ACHN (cell line): ENCODE data around the gene HNRNPLL.

Experiments
- DNase-seq: peaks from one replicate; pipeline ENCODE4 v3.0.0-alpha.2; 2015
- in situ Hi-C: cut with HindIII; loops from 2 replicates; pipeline ENCODE4 v1.10.0; 2017; ENCODE audit warnings: low sequenced_read_pairs, low pct_ligation_motif_present, low pct_unique_long_range_greater_than_20kb

The HNRNPLL gene

DNA sequence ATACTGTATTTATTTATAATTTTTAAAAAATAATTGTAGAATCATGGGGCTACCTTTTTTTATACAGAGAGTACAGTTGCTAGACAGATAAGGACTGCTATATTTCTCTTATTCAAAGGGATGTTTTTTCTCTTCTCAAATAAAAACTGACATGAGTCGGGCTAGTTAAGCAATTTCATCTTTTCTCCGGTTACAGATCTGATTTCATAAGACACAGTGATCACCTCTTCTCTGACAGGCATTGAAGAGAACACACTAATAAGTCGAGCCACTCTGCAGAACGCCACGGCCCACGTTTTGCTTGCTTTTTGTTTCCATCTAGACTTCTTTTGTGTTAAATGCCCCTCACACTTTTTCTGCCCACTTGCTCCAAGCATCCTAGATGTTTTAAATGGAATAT, 85.4 kb downstream of the HNRNPLL start:
- DNase-seq, result no peak
- in situ Hi-C loops, result no loop called here

DNA sequence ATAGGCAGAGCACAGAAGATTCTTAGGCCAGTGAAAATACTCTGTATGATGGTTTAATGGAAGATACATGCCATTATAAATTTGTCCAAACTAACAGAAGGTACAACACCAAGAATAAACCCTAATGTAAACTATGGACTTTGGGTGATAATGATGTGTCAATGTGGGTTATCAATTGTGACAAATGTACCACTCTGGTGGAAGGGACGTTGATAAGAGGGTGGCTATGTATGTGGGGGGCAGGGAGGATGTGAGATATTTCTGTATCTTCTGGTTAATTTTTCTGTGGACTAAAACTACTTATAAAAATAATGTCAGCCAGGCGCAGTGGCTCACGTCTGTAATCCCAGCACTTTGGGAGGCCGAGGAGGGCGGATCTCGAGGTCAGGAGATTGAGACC, 86.2 kb downstream of the HNRNPLL start:
- in situ Hi-C loops, result no loop called here
- DNase-seq, result no peak

DNA sequence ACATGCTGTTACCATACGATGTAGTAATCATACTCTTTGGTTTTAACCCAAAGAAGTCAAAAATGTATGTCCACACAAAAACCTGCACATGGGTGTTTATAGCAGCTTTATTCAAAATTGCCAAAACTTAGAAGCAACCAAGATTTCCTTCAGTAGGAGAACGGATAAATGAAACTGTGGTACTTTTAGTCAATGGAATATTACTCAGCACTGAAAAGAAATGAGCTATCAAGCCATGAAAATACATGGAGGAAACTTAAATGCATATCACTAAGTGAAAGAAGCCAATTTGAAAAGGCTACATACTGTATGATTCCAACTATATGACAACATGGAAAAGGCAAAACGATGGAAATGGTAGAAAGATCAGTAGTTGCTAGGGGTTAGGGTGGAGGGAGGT, 86.6 kb downstream of the HNRNPLL start:
- DNase-seq, result no peak
- in situ Hi-C loops, result no loop called here

DNA sequence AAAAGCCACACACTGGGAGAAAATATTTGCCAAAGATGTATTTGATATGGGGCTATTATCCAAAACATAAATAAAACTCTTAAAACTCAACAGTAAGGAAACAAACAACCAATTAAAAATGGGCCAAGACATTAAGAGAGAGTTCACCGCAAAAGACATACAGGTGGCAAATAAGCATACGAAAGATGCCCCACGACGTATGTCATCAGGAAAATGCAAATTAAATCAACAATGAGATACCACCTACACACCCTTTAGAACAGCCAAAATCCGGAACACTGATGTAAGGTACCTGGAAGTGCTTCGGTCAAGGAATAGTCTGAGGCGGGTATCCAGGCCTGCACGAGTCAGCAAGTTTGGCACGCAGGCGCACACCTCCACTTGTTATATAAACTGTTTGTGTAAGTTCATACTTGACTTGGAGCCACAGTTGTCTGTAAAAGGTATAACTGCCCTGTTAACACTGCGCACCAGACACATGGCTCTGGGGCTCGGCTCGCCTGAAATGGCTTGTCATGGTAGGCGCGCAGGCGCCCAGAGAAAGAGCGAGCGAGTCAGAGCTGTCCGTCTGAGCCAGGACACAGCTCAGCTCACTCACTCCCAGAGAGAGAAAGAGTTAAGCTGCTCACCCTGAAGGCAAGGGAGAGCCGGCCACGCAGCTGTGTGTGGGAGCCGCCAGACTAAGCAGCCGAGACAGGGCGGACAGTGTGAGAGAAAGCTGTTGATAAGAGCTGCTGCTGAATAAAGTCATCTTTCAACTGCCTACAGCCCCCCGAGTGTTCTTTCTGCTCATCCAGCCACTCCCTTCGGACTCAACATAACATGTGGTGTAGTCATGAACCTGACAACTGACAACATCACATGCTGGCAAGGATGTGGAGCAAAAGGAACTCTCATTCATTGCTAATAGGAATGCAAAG, 87.3 kb downstream of the HNRNPLL start:
- DNase-seq, result peak; percentile 10
- in situ Hi-C loops, result no loop called here

DNA sequence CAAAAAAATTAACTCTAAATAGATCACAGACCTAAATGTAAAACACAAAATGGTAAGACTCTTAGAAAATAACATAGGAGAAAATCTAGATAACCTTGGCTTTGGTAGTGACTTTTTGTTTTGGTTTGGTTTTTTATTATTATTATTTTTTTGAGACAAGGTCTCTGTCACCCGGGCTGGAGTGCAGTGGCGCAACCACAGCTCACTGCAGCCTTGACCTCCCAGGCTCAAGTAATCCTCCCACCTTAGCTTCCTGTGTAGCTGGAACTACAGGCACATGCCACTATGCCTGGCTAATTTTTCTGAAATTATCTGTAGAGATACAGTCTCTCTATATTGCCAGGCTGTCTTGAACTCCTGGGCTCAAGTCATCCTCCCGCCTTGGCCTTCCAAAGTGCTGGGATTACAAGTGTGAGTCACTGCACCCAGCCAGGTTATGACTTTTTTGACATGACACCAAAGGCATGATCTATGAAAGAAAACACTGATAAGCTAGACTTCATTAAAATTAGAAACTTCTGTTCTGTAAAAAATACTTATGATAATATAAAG, 88.0 kb downstream of the HNRNPLL start:
- in situ Hi-C loops, result no loop called here
- no peak for DNase-seq

DNA sequence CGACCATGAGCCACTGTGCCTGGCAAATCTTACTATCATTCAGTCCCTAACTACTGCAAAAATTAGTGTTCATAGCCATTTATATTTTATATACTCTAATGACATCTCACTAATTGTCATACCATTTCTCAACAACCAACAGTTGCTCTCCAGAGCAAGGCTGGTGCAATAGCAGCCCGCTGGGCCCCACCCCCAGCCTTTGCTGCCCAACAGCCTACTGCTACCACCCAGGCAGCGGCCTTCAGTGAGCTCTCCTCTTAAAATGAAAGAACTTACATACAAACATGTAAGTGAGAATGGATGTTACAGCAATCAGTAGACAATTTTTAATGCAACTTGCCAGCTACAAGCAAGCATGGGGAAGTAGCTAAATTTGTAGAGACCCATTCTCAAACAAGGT, 90.5 kb downstream of the HNRNPLL start:
- DNase-seq, result no peak
- in situ Hi-C loops, result no loop called here
